GM19099 (cell line): Measurements from ENCODE around the gene KANSL1.

Experiments used
- POLR2A ChIP-seq: IDR thresholded peaks from 3 replicates; pipeline ENCODE4 v1.6.1; 2011; ENCODE audit warnings: low read depth; ENCODE audit not compliant: insufficient read length; ENCODE audit errors: extremely low read depth

Gene KANSL1

GRCh38 chr17:46072998-46073397 is 120.2 kb downstream of the KANSL1 start:
- no peak for TF ChIP-seq POLR2A

DNA sequence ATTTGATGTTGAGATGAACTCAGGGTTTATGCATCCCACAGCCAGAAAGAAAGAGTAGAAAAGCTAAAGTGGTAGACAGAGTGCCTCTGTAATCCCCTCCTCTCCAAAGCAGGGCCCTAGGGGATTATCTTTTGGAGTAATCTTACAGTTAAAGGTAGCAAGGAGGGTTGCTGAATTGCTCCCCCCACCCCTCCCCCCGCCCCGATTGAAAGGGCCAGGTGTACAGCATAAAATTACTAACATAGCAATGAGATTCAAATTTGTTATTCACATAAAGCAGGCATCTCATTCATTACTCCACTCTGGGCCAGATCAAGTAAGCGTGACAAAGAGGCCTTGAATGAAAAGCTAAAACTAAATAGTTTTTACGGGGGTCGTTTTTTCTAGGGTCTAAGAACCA is 121.4 kb downstream of the KANSL1 start:
- no peak for TF ChIP-seq POLR2A

DNA sequence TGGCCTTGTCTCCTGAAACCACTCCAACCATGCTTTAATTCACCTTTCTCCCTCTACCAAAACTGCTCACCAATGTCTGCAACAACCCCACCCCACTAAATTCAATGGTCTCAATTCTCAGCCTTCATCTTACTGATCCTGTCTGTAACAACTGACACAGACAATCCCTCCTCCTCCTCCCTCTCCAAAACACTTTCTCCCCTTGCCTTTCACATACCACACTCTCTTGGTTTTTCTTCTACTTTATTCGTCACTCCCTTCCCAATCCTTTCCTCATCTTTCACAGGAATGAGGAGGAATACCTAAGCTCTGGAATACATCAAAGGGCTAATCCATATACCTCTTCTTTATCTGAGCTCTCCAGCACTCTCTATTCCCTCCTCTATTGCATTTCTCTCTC is 128.8 kb downstream of the KANSL1 start:
- TF ChIP-seq POLR2A, result no peak

GRCh38 chr17:46063241-46063640 is 130.0 kb downstream of the KANSL1 start:
- TF ChIP-seq POLR2A, result no peak

DNA sequence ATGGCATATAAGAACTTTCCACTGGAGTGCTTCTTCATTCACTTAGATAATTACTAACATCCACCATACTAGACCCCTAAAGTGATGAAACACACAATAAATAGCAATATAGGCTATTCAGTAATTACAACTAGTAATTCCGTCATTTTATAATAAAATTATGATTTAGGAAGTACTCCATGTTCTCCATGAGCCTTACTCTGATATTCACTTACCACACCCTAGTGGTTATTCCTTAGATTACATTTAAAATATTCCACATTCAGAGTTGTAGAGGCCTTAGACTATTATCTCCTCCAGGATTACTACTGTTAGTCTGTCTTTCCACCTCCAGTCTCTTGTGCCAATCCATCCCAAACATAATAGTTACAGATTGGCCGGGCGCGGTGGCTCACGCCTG is 131.8 kb downstream of the KANSL1 start:
- no peak for TF ChIP-seq POLR2A

DNA sequence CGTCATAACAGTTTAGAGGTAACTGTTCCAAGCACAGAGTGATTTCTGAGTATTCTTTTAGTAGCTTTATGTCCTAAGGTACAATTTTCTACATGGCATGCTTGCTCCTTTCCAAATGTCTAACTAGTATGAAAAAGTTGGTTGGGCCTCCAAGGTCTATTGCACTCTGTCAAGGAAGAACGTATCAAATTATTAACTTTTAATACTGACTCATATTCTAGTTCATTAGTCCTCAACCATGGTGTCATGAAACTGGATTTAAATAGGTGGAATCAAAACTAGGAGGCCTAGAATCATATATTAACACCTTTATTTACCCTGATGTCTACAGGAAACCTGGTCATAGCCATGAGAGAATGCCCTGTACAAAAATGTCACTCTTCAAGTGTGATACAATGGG is 132.8 kb downstream of the KANSL1 start:
- no peak for TF ChIP-seq POLR2A

DNA sequence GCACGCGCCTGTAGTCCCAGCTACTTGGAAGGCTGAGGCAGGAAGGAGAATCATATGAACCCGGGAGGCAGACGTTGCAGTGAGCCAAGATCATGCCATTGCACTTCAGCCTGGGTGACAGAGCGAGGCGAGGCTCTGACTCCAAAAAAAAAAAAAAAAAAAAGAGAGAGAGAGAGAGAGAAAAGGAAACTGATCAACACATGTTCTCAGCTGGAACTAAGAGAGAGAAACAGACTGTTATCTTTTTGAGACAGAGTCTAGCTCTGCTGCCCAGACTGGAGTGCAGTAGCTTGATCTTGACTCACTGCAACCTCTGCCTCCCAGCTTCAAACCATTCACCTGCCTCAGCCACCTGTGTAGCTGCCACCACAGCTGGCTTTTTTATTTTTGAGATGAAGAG is 133.7 kb downstream of the KANSL1 start:
- TF ChIP-seq POLR2A, result no peak

GRCh38 chr17:46057366-46057765 is 135.9 kb downstream of the KANSL1 start:
- TF ChIP-seq POLR2A, result no peak

GRCh38 chr17:46056800-46057304 is 136.4 kb downstream of the KANSL1 start:
- no peak for TF ChIP-seq POLR2A

GRCh38 chr17:46053911-46054534 is 139.2 kb downstream of the KANSL1 start:
- TF ChIP-seq POLR2A, result no peak

DNA sequence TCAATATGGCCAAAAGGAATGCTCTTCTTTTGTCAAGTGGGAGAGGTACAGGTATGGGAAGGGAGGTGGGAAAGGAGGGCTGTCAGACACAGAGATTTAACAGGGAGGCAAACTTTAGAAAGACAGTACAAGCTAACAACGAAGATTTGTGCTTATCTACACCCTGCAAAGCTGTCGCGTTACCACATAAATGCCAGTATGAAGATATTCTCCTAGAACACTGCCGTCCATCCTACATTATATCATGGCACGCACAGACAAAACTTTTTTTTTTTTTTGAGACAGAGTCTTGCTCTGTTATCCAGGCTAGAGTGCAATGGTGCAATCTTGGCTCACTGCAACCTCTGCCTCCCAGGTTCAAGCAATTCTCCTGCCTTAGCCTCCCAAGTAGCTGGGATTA is 143.6 kb downstream of the KANSL1 start:
- no peak for TF ChIP-seq POLR2A

DNA sequence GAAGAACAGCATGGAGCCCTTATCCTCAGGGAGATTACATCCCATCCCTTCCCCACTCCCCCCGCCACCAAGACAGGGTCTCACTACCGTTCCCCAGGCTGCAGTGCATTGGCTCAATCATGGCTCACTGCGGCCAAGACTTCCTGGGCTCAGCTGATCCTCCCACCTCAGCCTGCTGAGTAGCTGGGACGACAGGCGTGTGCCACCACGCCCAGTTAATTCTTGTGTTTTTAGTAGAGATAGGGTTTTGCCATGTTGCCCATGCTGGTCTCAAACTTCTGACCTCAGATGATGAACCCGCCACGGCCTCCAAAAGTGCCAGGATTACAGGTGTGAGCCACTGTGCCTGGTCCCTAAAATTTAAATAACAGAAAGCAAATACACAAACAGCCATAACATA is 145.4 kb downstream of the KANSL1 start:
- TF ChIP-seq POLR2A, result no peak

DNA sequence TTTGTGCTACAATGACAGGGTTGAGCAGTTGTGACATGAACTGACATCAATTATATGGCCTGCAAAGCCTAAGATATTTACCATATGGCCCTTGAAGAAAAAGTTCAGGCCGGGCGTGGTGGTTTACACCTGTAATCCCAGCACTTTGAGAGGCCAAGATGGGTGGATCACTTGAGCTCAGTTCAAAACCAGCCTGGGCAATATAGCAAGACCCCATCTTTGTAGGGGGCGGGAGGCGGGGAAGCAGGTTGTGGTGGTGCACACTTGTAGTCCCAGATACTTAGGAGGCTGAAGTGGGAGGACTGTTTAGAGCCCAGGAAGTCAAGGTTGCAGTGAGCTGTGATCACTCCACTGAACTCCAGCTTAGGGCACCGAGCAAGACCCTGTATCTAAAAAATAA is 145.8 kb downstream of the KANSL1 start:
- TF ChIP-seq POLR2A, result no peak

DNA sequence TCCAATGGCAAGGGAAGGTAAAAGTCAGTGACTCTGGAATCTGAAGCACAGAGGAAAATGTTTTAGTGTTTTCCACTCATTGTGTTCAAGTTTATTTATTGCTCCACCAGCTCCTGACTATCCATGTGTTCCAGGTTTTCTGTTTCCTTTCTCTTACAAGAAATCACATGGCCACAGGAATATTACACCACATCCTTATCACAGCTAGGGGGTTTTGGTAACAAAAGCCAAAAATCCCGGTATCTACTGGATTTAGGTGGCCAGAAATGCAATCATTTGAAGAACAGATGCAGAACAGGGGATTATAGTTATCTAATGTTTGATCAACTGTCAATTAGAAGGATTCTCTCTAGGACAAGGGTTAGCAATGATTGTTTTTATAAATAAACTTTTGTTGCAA is 146.3 kb downstream of the KANSL1 start:
- no peak for TF ChIP-seq POLR2A

GRCh38 chr17:46045639-46046038 is 147.6 kb downstream of the KANSL1 start:
- TF ChIP-seq POLR2A, result no peak

DNA sequence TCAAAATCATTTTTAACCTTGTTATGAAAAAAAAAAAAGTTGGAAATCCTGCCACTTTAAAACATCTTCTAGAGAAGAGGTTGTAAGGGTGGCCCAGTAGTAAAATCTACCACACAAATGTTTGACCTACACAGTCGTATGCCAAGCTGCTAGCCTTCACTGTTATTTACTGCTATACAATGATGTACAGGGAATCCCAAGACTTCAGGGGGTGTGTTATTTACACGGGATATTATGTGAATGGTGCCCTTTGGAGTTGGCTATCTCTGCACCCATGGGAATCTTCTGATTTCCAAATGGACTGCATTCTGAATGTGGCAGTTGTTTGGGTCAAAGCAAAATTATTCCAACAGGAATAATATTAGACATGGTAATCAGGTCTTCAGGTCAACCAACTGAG is 148.2 kb downstream of the KANSL1 start:
- TF ChIP-seq POLR2A, result no peak
